Measurements from ENCODE around the gene ITPR2. TPM values are rescaled to one million over a fixed set of nuclear protein-coding genes. Genes with fewer than 3 reads are reported as not detected.

The ITPR2 gene
- total RNA-seq, 4 donors from 2014 or later = 34.1 to 53.0 (median 41.0) TPM

DNA sequence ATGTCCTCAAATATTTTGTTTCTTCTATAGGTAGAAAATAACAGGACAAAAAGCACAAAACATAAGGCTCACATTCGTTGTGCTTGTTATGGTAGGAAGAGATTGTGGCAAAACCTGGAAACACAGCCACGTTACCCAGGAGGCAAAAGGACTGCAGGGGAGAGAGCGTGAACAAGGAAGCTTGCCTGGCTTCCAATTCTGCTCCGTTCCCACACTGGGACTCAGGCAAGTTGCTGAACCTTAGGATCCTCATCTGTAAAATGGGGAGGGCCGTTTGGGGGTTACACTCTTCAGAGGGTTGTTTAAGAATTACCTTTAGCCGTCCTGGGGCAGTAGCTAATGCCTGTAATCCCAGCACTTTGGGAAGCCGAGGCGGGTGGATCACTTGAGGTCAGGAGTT lies 432.4 kb downstream of the ITPR2 start:
- TF ChIP-seq, protein P1, sequence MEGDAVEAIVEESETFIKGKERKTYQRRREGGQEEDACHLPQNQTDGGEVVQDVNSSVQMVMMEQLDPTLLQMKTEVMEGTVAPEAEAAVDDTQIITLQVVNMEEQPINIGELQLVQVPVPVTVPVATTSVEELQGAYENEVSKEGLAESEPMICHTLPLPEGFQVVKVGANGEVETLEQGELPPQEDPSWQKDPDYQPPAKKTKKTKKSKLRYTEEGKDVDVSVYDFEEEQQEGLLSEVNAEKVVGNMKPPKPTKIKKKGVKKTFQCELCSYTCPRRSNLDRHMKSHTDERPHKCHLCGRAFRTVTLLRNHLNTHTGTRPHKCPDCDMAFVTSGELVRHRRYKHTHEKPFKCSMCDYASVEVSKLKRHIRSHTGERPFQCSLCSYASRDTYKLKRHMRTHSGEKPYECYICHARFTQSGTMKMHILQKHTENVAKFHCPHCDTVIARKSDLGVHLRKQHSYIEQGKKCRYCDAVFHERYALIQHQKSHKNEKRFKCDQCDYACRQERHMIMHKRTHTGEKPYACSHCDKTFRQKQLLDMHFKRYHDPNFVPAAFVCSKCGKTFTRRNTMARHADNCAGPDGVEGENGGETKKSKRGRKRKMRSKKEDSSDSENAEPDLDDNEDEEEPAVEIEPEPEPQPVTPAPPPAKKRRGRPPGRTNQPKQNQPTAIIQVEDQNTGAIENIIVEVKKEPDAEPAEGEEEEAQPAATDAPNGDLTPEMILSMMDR (IDR thresholded peaks at IDR 0.05; ENCODE audit: low read depth) = no peak

DNA sequence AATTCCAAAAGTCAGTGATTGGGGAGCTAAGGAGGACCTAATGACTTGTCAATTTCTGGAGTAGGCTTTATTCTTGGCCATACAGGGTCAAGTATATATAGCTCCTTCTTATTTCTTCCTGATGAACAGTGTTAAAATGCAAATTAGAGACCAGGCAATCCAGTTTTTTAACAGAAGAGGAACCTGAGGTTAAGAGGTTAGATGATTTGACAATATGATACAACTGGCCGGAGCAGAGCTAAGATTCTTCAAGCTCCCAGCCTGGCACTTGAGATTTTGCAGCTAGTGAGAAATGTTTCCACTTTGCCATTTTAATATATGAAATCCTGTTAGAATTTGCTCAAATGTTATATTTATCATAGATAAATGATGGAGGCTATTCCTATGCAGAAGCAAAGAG lies 433.6 kb downstream of the ITPR2 start:
- TF ChIP-seq, protein P1 (IDR thresholded peaks at IDR 0.05; ENCODE audit: low read depth) = no peak

DNA sequence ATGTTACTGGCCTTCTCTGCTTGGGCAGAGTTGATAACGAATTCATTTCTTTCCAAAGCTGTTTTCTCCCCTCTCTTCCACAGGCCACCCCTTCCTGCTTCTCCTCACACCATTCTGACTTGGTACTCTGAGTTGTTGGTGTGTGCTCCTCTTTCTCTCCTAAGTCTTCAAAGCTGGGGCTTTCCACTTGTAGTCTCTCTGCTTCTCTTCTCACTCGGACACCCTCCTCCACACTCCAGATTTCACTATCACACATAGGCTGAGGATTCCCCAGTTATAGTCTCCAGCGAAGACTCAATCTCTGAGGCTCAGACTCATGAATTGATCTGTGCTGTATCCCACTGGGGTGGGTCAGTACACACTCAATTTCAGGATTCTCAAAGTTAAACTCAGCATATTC lies 436.6 kb downstream of the ITPR2 start:
- TF ChIP-seq, protein P1 (IDR thresholded peaks at IDR 0.05; ENCODE audit: low read depth) = no peak

DNA sequence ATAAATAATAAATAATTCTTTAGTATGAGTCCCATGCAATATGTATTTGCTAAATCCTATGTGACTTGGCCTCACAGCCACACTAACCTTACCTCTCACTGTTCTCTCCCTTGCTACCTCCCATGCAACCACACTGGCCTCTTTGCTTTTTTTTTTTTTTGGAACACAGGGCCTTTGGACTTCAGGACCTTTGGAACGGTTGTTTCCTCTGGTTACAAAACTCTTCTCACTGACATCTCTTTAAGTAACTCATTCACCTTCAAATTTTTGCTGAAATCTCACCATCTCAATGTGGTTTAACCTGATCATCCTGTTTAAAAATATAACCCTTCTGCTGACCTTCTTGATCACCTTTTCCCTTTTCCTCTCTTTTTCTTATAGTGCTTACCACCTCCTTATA lies 443.7 kb downstream of the ITPR2 start:
- TF ChIP-seq, protein P1 (IDR thresholded peaks at IDR 0.05; ENCODE audit: low read depth) = no peak

DNA sequence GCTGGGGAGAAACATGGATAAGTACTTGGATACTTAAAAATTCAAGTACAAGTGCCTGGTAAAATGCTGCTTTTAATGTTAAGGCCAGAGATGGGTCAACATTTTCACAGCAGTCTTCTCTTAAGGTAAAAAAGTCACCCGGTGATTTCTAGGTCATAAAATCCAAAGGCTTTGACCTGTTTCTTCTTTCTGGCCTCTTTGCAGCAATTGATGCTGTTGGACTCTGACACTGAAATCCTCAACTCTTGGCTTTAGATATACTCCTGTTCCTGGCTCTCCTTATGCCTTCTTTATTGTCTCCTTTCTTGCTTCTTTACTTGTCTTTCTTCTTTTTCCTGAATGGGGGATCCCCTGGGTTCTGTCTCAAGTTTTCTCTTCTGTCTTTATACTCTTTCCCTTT lies 448.5 kb downstream of the ITPR2 start:
- TF ChIP-seq, protein P1 (IDR thresholded peaks at IDR 0.05; ENCODE audit: low read depth) = no peak

DNA sequence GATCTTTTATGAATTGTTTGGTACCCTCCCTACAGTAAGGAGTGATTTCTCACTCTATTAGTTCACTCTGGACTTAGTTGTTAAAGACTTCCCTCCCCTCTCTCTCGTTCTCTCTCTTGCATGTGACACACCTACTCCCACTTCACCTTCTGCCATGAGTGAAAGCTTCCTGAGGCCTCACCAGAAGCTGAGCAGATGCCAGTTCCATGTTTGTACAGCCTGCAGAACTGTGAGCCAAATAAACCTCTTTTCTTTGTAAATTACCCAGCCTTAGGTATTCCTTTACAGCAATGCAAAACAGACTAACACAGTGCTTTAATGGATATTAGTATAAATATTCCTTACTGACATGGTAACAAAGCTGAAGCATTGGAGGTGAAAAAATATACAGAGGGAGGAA lies 450.0 kb downstream of the ITPR2 start:
- TF ChIP-seq, protein P1 (IDR thresholded peaks at IDR 0.05; ENCODE audit: low read depth) = no peak

DNA sequence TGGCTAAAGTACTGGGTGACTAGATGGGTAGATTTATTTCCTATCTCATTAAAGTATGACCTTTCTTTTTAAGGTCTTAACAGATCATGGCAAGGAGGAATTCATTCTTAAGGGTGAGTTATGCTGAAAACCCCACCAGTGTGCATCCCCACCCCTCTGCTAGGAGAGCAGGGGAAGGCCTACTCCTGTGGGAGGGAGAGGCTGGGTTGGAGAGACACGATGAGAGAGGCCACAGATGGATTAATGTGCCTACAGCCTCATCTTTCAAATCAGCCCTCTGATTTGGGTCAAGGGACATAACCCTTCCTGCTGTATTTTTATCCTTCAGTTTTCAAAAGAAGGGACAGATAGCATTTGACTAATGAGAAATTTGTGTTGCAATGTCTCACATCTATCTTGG lies 452.1 kb downstream of the ITPR2 start:
- TF ChIP-seq, protein P1 (IDR thresholded peaks at IDR 0.05; ENCODE audit: low read depth) = no peak
